Activated CD8-positive, alpha-beta T cell treated with anti-CD3 and anti-CD28 coated beads for 36 hours (primary cell): ENCODE data around the gene CELF2. TPM values are rescaled to one million over a fixed set of nuclear protein-coding genes. Genes with fewer than 3 reads are reported as not detected.
"Not testable (repeated sequence)": the region's sequence is repeated elsewhere in the genome, so short reads cannot be mapped to it uniquely, and the experiment has no call there.

Experiments used
- ATAC-seq: fragments of 200-7000 bp; cut with Tn5 transposase; one replicate; pipeline ENCODE4 v1.10.0; 2021; ENCODE audit warnings: mild to moderate bottlenecking, moderate library complexity
- CTCF ChIA-PET: fragments of 350-600 bp; sonication (Branson Sonifier 250); formaldehyde crosslinking; loops from one replicate; lab custom pipeline; 2021; ENCODE audit warnings: antibody characterized with exemption; lab: Charles Lee
- POLR2A ChIA-PET: fragments of 350-600 bp; sonication (Branson Sonifier 250); formaldehyde crosslinking; loops from one replicate; lab custom pipeline; 2021; ENCODE audit warnings: antibody characterized with exemption; lab: Charles Lee
- DNase-seq: peaks from one replicate; pipeline ENCODE4 v3.0.0-alpha.2; 2020
- H3K27ac Mint-ChIP-seq: one replicate; pipeline ENCODE4 v1.8.0; 2021; ENCODE audit warnings: mild to moderate bottlenecking, mixed read lengths
- H3K27me3 Mint-ChIP-seq: one replicate; pipeline ENCODE4 v1.8.0; 2021; ENCODE audit warnings: mixed read lengths
- H3K36me3 Mint-ChIP-seq: one replicate; pipeline ENCODE4 v1.8.0; 2021; ENCODE audit warnings: low read depth, mixed read lengths
- H3K4me1 Mint-ChIP-seq: one replicate; pipeline ENCODE4 v1.8.0; 2021; ENCODE audit warnings: low read depth, mixed read lengths
- H3K4me3 Mint-ChIP-seq: one replicate; pipeline ENCODE4 v1.8.0; 2021; ENCODE audit warnings: mild to moderate bottlenecking, moderate library complexity, mixed read lengths
- H3K9me3 Mint-ChIP-seq: one replicate; pipeline ENCODE4 v1.8.0; 2021; ENCODE audit warnings: mixed read lengths
- intact Hi-C: fragments of 100-400 bp; cut with micrococcal nuclease; formaldehyde crosslinking; loops from one replicate; pipeline ENCODE4 v1.10.0; 2022
- total RNA-seq, 2 experiments: library from RNA; stranded (reverse); gene quantifications; one replicate each; pipeline ENCODE4 v1.2.3, GENCODE V29; 2021
- TF ChIP-seq, protein P1 (sequence below): fragments of 200-600 bp; IDR thresholded peaks from one replicate; pipeline ENCODE4 v1.8.0; 2022; ENCODE audit warnings: antibody characterized with exemption, mild to moderate bottlenecking

Gene CELF2
- total RNA-seq, 2 experiments from 2014 or later, result 132 to 133 TPM

DNA sequence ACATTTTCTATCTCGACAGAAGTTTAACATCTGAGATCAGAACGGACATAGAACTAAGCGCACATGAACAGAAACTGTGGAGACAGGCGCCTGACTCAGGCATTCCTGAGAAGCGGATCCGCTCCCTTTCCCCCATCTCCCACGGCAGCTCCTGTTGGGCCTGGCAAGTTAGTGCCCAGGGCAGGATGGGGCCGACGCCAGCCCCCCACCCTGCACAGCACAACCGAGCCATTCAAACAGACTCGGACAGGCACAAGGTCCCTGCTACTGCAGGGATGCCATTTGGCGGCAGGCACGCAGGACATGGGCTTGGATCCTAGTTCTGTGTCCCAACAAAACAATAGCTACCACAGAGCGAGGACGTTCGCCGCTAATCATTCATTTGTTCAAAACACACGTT lies 322.0 kb downstream of the CELF2 start:
- Mint-ChIP-seq H3K36me3 (peaks cover 8% of the 10 kb centered on the region), H3K9me3 (no peaks in the 10 kb centered on the region), H3K27me3 (no peaks in the 10 kb centered on the region), H3K27ac (no peak overlapping the region), H3K4me3 (no peak overlapping the region), H3K4me1 (peaks cover 11% of the 10 kb centered on the region)
- TF ChIP-seq, protein P1, sequence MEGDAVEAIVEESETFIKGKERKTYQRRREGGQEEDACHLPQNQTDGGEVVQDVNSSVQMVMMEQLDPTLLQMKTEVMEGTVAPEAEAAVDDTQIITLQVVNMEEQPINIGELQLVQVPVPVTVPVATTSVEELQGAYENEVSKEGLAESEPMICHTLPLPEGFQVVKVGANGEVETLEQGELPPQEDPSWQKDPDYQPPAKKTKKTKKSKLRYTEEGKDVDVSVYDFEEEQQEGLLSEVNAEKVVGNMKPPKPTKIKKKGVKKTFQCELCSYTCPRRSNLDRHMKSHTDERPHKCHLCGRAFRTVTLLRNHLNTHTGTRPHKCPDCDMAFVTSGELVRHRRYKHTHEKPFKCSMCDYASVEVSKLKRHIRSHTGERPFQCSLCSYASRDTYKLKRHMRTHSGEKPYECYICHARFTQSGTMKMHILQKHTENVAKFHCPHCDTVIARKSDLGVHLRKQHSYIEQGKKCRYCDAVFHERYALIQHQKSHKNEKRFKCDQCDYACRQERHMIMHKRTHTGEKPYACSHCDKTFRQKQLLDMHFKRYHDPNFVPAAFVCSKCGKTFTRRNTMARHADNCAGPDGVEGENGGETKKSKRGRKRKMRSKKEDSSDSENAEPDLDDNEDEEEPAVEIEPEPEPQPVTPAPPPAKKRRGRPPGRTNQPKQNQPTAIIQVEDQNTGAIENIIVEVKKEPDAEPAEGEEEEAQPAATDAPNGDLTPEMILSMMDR, result no peak
- POLR2A ChIA-PET, result no interaction called here
- intact Hi-C loops, result no loop called here
- CTCF ChIA-PET, result interaction anchor here (1.5 kb wide), 1 partner anchor 203 kb away, joined by 3 read pairs; no protein-coding TSS in a partner anchor
- DNase-seq (no peak), ATAC-seq (no peak)

- no peaks in the 10 kb centered on the region for H3K9me3 Mint-ChIP-seq
- no peak overlapping the region for H3K4me3 Mint-ChIP-seq
- intact Hi-C loops, result no loop called here
- peaks cover 7% of the 10 kb centered on the region for H3K4me1 Mint-ChIP-seq
- no peak overlapping the region for H3K27ac Mint-ChIP-seq
- DNase-seq (no peak), ATAC-seq (no peak)
- ChIA-PET POLR2A (no interaction called here), CTCF (no interaction called here)
- H3K36me3 Mint-ChIP-seq, result no peaks in the 10 kb centered on the region
- TF ChIP-seq, protein P1, result no peak
- no peaks in the 10 kb centered on the region for H3K27me3 Mint-ChIP-seq
Measured at GRCh38 chr10:11341283-11341960, 323.8 kb downstream of the CELF2 start.

- H3K9me3 Mint-ChIP-seq, result peaks cover 2% of the 10 kb centered on the region
- H3K4me1 Mint-ChIP-seq, result peaks cover 7% of the 10 kb centered on the region
- no peaks in the 10 kb centered on the region for H3K36me3 Mint-ChIP-seq
- ChIA-PET CTCF (no interaction called here), POLR2A (no interaction called here)
- H3K4me3 Mint-ChIP-seq, result no peak overlapping the region
- ATAC-seq (no peak), DNase-seq (no peak)
- TF ChIP-seq, protein P1, result no peak
- no peak overlapping the region for H3K27ac Mint-ChIP-seq
- no peaks in the 10 kb centered on the region for H3K27me3 Mint-ChIP-seq
- intact Hi-C loops, result no loop called here
Measured at GRCh38 chr10:11344081-11344480, 326.4 kb downstream of the CELF2 start.

DNA sequence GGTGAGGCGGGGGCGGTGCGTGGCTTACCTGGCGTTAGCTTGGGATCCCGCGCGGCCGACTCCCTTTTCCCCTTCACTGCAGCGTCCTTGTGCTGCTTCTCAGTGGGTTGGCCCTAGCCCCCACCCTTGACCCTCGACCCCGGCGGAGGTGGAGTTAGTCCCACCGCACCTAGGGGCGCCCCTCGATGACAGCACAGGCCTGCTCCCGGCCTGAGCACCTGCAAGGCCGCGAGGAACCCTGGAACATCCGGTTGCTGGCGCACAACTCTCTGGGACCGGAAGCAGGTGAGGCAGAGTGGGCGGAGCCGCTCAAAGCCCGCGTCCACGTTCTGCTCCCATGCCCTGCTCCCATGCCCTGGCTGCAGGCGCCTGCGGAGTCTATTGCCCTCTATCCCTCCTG lies 326.9 kb downstream of the CELF2 start:
- ChIA-PET CTCF (no interaction called here), POLR2A (no interaction called here)
- intact Hi-C loops, result no loop called here
- Mint-ChIP-seq H3K9me3 (peaks cover 2% of the 10 kb centered on the region), H3K36me3 (no peaks in the 10 kb centered on the region), H3K4me3 (no peak overlapping the region), H3K27ac (no peak overlapping the region), H3K4me1 (peaks cover 7% of the 10 kb centered on the region), H3K27me3 (no peaks in the 10 kb centered on the region)
- TF ChIP-seq, protein P1, result no peak
- DNase-seq, result peak; percentile 51
- ATAC-seq, result peak; percentile 63

DNA sequence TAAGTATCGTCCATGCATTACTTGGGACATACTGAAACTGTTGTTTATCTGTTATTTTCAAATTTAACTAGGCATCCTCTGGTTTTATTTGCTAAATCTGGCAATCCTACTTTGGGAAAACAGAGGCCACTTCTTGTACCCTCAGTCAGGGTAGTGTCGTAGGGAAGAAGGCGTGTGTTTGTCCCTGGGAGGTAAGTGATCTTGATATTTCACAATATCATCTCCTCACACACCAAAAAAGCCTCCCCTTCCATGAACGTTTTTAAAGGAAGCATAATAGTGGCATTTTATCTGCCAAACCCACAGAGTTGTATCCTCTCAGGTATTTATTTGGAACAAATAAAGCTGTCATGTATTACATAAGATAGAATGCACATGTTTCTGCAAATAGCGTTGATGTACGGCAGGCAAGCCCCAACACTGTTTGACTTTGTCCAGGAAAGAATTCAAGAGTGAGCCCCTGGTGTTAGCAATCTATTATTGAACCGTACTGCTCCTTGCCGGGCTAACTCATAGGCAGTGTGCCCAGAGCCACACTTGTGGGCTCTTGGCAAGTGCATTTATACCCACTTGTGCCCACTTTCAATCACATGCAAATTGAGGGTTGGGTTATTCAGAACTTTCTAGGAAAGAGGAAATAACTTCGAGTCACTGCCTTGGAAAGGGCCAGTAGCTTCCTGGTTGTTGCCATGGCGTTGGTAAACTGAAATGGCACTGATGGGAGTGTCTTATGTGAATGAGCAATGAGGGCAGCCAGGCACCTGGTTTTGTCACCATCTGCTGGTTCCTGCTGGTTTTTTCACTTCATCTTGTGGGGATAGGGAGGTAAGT lies 327.8 kb downstream of the CELF2 start:
- TF ChIP-seq, protein P1, result no peak
- CTCF ChIA-PET, result no interaction called here

GRCh38 chr10:11347580-11347979 lies 329.9 kb downstream of the CELF2 start:
- H3K4me1 Mint-ChIP-seq, result not testable (repeated sequence)

More for the DNA sequence above, 327.8 kb downstream of the CELF2 start:
- no peak overlapping the region for H3K27ac Mint-ChIP-seq
- H3K36me3 Mint-ChIP-seq, result no peaks in the 10 kb centered on the region
- ATAC-seq (peak; percentile 76), DNase-seq (peak; percentile 56)
- H3K9me3 Mint-ChIP-seq, result peaks cover 2% of the 10 kb centered on the region
- intact Hi-C loops, result no loop called here
- POLR2A ChIA-PET, result no interaction called here
- no peaks in the 10 kb centered on the region for H3K27me3 Mint-ChIP-seq
- no peak overlapping the region for H3K4me3 Mint-ChIP-seq
- peaks cover 7% of the 10 kb centered on the region for H3K4me1 Mint-ChIP-seq

More at GRCh38 chr10:11347580-11347979, 329.9 kb downstream of the CELF2 start:
- intact Hi-C loops, H3K27ac Mint-ChIP-seq, H3K36me3 Mint-ChIP-seq, CTCF ChIA-PET, ATAC-seq, H3K4me3 Mint-ChIP-seq, H3K9me3 Mint-ChIP-seq, DNase-seq, POLR2A ChIA-PET, H3K27me3 Mint-ChIP-seq: not testable (repeated sequence)
